Measurements from ENCODE around the gene ADO.
A peak's percentile ranks its signal among the peaks of the same experiment; 100 is the strongest.

The ADO gene

GRCh38 chr10:62817121-62817765, 12.7 kb downstream of the ADO start:
- Mint-ChIP-seq H3K4me3 (peak overlapping the region; percentile 88), H3K36me3 (peaks cover 1% of the 10 kb centered on the region), H3K27me3 (peaks cover 86% of the 10 kb centered on the region), H3K4me1 (peaks cover 35% of the 10 kb centered on the region), H3K27ac (peak overlapping the region; percentile 97), H3K9me3 (no peaks in the 10 kb centered on the region)
- CTCF ChIA-PET, result interaction anchor here (0.8 to 4.7 kb wide), 20 partner anchors 13 to 904 kb away, joined by 3 to 88 read pairs (median 4); partner anchors contain the start of gene ADO
- peak; percentile 69 for DNase-seq

DNA sequence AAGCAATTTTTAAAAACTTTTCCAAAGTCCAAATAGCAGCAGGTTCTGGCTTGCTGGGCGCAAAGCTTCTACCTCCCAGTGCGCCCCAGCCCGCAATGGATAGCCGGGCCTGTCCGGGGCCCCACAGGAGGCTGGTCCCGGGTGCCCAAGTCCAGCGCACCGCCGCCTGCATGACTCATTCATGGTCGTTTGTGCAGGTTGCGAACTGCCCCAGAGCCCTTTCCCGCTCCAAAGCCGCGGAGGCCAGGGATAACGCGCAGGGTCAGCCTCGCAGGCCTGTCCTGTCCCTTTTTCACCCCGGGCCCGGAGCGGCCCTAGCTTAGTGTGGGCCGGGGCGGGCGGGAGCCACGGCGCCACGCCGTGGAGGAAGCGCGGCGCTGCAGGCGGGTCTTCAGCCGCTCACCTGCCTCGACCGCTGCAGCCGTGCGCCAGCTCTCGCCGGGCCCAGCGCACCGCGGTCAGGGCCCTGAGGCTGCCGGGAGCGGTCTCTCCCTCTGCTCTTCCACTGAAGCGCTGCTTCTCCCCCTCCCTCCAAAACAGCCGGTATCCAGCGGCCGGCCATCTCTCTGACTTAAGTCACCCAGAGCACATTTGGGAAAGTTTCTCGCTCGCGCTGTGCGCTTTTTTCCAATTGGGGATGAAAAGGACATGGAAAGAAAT, 13.4 kb downstream of the ADO start:
- Mint-ChIP-seq H3K36me3 (peaks cover 1% of the 10 kb centered on the region), H3K4me3 (peak overlapping the region; percentile 88), H3K4me1 (peaks cover 35% of the 10 kb centered on the region), H3K9me3 (no peaks in the 10 kb centered on the region), H3K27me3 (peaks cover 86% of the 10 kb centered on the region), H3K27ac (peak overlapping the region; percentile 97)
- CTCF ChIA-PET, result interaction anchor here (0.9 to 4.7 kb wide), 20 partner anchors 14 to 903 kb away, joined by 3 to 88 read pairs (median 4); partner anchors contain the start of gene ADO
- peak; percentile 75 for DNase-seq

DNA sequence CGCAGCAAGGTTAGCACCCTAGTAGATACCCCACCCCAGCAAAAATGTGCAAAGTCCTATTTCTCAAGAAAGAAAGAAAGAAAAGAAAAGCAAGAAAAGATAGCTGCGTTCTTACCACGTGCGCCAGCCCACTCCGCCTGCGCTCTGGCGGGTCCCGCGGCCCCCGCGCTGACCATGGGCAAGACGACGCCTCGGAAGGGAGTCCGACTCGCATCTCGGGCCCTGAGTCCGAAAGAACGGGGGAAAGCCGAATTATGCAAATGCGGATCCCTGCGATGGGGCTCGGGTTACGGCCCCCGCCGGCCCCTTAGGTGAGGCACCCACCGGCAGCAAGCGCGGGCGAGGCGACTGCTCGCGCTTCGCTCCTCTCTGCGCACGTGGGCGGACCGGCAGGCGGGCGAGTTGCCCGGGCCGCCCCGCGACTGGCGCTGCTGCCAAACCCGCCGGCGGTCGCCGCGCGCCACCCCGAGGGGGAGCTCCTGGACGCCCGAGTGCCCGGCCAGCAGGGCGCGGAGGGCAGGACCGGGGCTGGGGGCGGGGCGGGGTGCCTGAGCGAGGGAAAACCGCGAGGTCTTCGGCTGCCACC, 14.0 kb downstream of the ADO start:
- Mint-ChIP-seq H3K27me3 (peaks cover 80% of the 10 kb centered on the region), H3K27ac (peak overlapping the region; percentile 76), H3K4me3 (peak overlapping the region; percentile 88), H3K36me3 (no peaks in the 10 kb centered on the region), H3K4me1 (peaks cover 35% of the 10 kb centered on the region), H3K9me3 (no peaks in the 10 kb centered on the region)
- DNase-seq, result peak; percentile 47
- CTCF ChIA-PET, result interaction anchor here (0.9 to 4.7 kb wide), 21 partner anchors 9 to 902 kb away, joined by 3 to 88 read pairs (median 4); partner anchors contain the start of gene ADO

DNA sequence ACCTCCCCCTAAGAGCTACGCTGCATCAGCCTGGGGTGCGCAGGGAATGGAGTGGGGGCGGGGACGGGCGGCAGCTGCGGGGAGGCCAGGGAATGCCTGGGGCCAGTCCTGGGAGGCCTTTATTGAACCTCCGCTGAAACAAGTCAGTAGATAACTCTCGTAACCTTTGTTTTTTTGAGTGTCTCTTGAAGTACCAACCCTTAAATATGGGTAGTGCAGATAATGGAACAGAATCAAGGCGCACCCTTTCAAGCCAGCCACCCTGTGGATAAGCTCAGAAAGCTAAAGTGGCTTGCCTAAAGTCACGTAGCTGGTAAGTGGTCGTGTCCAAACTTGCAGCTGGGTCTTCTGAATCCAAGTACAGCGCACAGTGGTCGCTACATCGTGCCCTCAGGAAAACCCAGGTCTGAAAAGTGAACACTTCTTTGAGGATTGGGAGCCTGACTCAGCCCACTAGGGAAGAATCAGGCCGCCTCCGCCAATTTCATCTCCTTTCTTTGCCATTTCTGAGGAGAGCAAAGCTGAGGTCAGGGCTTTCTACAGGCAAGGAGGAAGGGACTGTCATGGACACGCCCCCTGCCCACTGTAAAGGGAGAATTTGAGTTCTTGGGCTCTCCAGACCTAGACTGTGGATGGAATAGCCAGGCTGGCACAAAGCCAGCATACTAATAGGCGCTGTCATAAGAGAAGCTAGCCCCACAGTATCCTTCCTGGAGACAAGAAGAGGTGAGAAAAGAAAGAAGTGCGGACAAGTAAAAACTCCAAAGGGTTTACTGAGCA, 14.8 kb downstream of the ADO start:
- Mint-ChIP-seq H3K27me3 (peaks cover 71% of the 10 kb centered on the region), H3K9me3 (no peaks in the 10 kb centered on the region), H3K36me3 (no peaks in the 10 kb centered on the region), H3K27ac (peak overlapping the region; percentile 38), H3K4me3 (peak overlapping the region; percentile 29), H3K4me1 (peaks cover 32% of the 10 kb centered on the region)
- CTCF ChIA-PET, result interaction anchor here (0.9 to 4.7 kb wide), 7 partner anchors 9 to 902 kb away, joined by 3 to 88 read pairs (median 7); partner anchors contain the start of gene ADO
- no peak for DNase-seq

DNA sequence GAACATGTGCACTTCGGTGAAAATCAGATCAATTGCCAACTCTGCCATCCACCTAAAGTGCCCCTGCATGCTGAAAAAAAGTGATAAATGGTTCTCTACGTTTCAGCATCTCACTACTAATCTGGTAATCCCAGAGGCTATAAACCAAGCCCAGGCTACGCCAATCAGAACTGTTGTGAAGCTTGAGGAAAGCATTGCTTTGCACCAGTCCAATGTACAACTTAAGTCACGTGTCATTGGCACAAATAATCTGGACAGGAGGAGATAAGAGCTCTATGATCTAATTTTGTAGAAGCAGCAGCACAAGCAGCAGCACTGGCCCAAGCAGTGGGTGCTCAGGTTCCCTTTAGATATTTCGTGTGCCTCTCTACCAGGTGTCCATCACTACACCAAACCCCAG, 16.1 kb downstream of the ADO start:
- CTCF ChIA-PET, result no interaction called here
- no peak for DNase-seq
- Mint-ChIP-seq H3K27ac (no peak overlapping the region), H3K27me3 (peaks cover 59% of the 10 kb centered on the region), H3K36me3 (no peaks in the 10 kb centered on the region), H3K4me3 (no peak overlapping the region), H3K4me1 (peaks cover 21% of the 10 kb centered on the region), H3K9me3 (no peaks in the 10 kb centered on the region)

- no peaks in the 10 kb centered on the region for H3K36me3 Mint-ChIP-seq
- DNase-seq, result no peak
- H3K27ac Mint-ChIP-seq, result no peak overlapping the region
- no peak overlapping the region for H3K4me3 Mint-ChIP-seq
- CTCF ChIA-PET, result interaction anchor here (1.0 kb wide), 1 partner anchor 216 kb away, joined by 3 read pairs; no protein-coding TSS in a partner anchor
- H3K9me3 Mint-ChIP-seq, result no peaks in the 10 kb centered on the region
- H3K4me1 Mint-ChIP-seq, result no peaks in the 10 kb centered on the region
- H3K27me3 Mint-ChIP-seq, result peaks cover 7% of the 10 kb centered on the region
These were observed 21.8 kb downstream of the ADO start for GRCh38 chr10:62826273-62826672.

- Mint-ChIP-seq H3K27ac (no peak overlapping the region), H3K9me3 (no peaks in the 10 kb centered on the region), H3K4me3 (no peak overlapping the region), H3K4me1 (no peaks in the 10 kb centered on the region), H3K36me3 (no peaks in the 10 kb centered on the region), H3K27me3 (peaks cover 7% of the 10 kb centered on the region)
- CTCF ChIA-PET, result no interaction called here
- no peak for DNase-seq
These were observed 25.1 kb downstream of the ADO start for GRCh38 chr10:62829622-62830021.

DNA sequence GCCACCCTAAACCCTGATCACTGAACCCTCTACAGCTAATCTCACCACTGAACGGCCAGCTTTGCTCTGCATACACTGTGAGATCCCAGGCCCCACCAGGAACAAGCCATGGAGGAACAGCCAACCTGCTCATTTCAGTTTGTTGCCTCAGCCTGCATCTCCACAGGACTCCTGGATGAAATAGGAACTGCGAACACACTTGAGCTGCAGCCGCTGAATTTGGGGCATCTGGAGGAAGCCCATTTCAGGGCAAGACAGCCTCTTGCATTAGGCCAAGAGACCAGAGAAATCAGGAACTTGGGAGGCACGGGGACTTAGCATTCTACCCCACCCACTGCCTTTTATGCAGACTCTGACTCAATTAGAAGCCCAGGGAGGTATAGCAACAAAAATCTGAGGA, 26.2 kb downstream of the ADO start:
- H3K4me3 Mint-ChIP-seq, result no peak overlapping the region
- H3K36me3 Mint-ChIP-seq, result no peaks in the 10 kb centered on the region
- CTCF ChIA-PET, result no interaction called here
- no peak overlapping the region for H3K27ac Mint-ChIP-seq
- no peaks in the 10 kb centered on the region for H3K9me3 Mint-ChIP-seq
- H3K27me3 Mint-ChIP-seq, result peaks cover 7% of the 10 kb centered on the region
- H3K4me1 Mint-ChIP-seq, result no peaks in the 10 kb centered on the region
- no peak for DNase-seq

- no peaks in the 10 kb centered on the region for H3K9me3 Mint-ChIP-seq
- H3K27ac Mint-ChIP-seq, result no peak overlapping the region
- H3K36me3 Mint-ChIP-seq, result no peaks in the 10 kb centered on the region
- no peak overlapping the region for H3K4me3 Mint-ChIP-seq
- DNase-seq, result no peak
- no peaks in the 10 kb centered on the region for H3K4me1 Mint-ChIP-seq
- CTCF ChIA-PET, result no interaction called here
- peaks cover 7% of the 10 kb centered on the region for H3K27me3 Mint-ChIP-seq
These were observed 26.8 kb downstream of the ADO start for GRCh38 chr10:62831346-62831745.

- no peak for DNase-seq
- H3K27ac Mint-ChIP-seq, result no peak overlapping the region
These were observed 35.1 kb downstream of the ADO start for GRCh38 chr10:62839590-62839989.

GRCh38 chr10:62842983-62843382, 38.5 kb downstream of the ADO start:
- no peaks in the 10 kb centered on the region for H3K36me3 Mint-ChIP-seq
- CTCF ChIA-PET, result interaction anchor here (0.6 kb wide), 1 partner anchor 636 kb away, joined by 3 read pairs; no protein-coding TSS in a partner anchor
- peaks cover 27% of the 10 kb centered on the region for H3K27me3 Mint-ChIP-seq
- H3K4me1 Mint-ChIP-seq, result no peaks in the 10 kb centered on the region
- no peak for DNase-seq
- no peak overlapping the region for H3K27ac Mint-ChIP-seq
- peaks cover 14% of the 10 kb centered on the region for H3K9me3 Mint-ChIP-seq
- no peak overlapping the region for H3K4me3 Mint-ChIP-seq

More at GRCh38 chr10:62839590-62839989, 35.1 kb downstream of the ADO start:
- CTCF ChIA-PET, result no interaction called here
- Mint-ChIP-seq H3K36me3 (no peaks in the 10 kb centered on the region), H3K4me3 (no peak overlapping the region), H3K27me3 (peaks cover 19% of the 10 kb centered on the region), H3K4me1 (no peaks in the 10 kb centered on the region), H3K9me3 (no peaks in the 10 kb centered on the region)

DNA sequence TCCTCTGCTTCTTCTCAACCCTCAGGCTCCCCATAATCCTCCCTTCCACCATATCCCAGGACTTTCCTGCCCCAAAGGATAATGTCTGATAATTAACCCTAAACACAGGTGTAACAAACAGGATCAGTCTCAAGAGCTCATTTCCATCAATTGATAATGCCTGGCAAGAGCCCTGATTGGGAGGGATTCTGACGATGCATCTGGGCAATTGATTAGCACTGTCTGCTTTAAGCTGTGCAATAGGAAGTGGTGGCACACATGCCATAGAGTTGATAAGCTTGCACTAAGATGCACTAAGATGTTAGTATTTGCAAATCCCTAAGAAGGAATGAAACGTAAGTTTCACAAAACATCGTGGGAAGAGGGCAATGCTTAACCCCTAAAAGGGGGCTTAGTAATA, 39.1 kb downstream of the ADO start:
- Mint-ChIP-seq H3K27me3 (peaks cover 27% of the 10 kb centered on the region), H3K9me3 (peaks cover 20% of the 10 kb centered on the region), H3K36me3 (no peaks in the 10 kb centered on the region), H3K4me1 (no peaks in the 10 kb centered on the region), H3K27ac (no peak overlapping the region), H3K4me3 (no peak overlapping the region)
- CTCF ChIA-PET, result no interaction called here
- DNase-seq, result no peak

DNA sequence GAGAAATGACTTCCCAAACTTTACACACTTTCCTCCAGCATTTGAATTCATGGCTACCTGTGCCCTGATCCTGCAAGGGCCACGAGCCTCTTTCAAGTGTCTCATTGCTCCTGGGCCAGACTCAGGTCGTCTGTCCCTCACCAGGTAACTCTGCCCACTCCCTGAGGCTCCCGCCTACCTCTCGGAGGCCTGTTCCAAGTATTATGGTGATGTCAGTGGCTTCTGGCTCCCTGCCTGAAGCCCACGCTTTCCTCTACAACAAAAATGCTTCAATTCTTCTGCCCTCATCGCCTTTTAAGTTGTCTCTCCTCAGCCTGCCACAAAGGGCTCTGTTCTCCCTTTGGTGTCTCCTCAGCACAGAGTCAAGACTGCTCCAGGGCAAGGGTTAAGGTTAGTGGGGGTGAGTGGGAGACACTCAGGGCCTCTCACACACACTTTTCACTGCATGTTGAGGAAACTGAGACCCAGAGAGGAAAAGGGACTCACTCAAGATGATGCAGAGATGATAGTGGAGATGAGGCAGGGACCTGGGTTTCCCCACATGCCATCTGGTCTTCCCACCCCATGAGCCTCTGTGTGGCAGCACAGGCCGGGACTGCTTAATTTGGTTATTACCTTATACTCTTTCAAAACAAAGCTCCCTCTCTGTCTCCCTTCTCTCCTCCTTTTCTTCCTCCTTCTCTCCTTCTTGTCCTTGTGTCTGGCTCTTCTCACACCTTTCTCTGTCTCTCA, 39.9 kb downstream of the ADO start:
- DNase-seq, result no peak
- Mint-ChIP-seq H3K36me3 (no peaks in the 10 kb centered on the region), H3K27me3 (peaks cover 27% of the 10 kb centered on the region), H3K9me3 (peaks cover 21% of the 10 kb centered on the region), H3K4me1 (no peaks in the 10 kb centered on the region), H3K27ac (no peak overlapping the region), H3K4me3 (no peak overlapping the region)
- CTCF ChIA-PET, result no interaction called here

All from activated naive CD4-positive, alpha-beta T cell treated with anti-CD3 and anti-CD28 coated beads, Interleukin-2, amount 10 ng/mL, durations not matched to agents 7 days and 5 days (primary cell).